ENCODE measurements around the gene IGLL5.

The IGLL5 gene

DNA sequence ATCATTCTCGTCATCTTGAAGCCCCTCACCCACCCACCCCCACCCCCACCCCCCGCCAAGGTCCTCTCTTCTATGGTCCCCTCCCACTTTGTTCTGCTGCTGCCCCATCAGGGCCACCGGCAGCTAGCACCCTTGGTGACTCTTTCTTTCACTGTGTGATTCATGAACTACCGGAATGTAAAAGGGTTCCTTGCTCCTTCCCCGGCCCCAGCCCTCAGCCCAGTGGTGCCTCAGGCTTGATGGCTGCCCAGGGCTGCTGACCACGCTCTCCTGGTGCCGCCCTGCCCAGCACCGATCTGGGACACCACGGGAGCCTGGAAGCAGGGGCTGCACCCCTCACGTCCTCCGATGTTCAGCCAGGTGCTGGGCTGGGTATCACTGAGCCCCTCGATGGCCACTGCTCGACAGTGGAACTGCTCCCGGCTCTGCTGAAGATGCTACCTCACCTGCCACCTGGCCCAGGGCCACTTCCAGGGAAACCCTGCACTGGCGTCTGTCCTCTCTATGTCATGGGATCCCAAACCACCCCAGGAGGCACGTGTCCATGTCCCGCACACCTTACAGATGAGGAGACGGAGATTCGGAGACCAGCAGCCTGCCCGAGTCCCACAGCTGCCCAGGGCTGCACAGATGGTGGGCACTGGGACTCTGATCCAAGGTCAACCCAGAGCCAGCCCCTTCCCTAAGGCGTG is 39.7 kb downstream of the IGLL5 start:
- no peak for DNase-seq (ENCODE audit: low spot score)

DNA sequence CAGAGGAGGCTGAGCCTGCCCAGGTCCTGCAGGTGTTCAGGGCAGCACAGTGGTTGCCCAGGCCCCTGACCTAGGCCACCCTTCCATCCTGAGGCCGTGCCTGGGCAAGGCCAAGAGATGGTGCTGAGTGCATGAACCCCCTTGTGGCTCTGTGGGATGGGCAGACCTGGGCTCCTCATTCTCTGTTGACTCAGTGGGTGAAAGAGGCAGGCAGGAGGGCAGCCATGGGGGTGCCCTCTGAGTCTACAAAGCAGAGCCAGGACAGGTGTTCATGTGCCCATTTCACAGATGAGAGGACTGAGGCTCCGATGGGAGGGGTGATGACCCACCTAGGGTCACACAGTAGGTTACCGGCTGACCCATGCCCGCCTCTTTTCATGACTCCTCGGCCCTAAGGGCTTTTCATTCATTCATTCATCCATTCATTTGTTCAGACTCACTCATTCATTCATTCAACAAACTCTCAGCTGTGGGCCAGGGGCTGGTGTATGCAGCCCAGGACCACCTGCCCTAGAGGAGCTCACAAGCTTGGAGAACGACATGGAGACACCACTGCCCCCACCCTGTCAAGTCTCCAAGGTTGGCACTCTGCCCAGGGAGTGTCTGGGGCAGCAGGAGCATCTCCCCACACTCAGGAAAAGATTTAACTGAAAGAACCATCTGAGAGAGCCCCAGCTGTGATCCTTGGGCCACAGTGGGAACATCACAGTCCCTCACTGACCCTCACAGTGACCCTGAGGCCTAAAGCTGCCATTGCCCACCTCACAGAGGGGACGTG is 40.5 kb downstream of the IGLL5 start:
- DNase-seq (ENCODE audit: low spot score) = no peak

GRCh38 chr22:22928666-22929380 is 41.2 kb downstream of the IGLL5 start:
- no peak for DNase-seq (ENCODE audit: low spot score)

DNA sequence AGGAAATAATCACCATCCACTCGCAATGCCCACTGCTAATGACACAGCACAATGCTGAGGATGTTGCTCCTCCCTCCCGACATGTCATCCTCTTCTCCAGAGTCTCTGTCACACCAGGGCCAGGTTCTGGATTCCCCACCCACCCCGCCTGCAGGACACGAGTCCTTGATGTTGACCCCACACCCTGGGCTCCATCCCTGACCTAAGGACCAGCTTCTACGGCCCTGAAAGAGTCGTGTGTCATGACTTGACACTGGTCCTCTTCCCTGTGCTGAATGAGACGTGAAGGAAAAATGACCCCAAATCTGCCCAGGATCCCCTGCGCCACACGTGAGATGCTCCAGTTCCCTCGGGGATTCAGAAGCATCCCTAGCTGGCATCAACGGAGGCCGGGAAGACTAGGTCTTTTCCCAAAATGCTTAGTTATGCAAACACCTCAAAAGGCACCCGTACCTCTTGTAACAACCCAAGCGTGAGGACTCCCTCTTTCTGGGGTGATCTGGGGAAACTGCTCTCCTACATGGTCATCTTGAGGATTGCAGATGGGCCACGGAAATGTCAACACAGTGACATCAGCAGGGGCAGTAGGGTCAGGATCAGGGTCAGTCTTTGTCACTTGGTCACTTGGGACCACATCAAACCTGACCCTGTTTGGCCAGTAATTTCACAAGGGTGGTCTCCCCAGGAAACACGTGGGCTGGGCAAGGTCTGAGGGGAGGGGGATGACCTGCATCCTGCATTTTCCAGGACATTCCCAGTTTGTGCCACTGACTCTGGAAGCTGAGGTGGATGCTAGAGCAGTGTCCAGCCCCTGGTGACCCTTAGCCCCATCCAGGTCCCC is 42.0 kb downstream of the IGLL5 start:
- DNase-seq (ENCODE audit: low spot score) = no peak

- no peak for DNase-seq (ENCODE audit: low spot score)
These were observed 42.5 kb downstream of the IGLL5 start for GRCh38 chr22:22930222-22930497.

GRCh38 chr22:22930571-22931556 is 43.2 kb downstream of the IGLL5 start:
- DNase-seq (ENCODE audit: low spot score) = no peak

DNA sequence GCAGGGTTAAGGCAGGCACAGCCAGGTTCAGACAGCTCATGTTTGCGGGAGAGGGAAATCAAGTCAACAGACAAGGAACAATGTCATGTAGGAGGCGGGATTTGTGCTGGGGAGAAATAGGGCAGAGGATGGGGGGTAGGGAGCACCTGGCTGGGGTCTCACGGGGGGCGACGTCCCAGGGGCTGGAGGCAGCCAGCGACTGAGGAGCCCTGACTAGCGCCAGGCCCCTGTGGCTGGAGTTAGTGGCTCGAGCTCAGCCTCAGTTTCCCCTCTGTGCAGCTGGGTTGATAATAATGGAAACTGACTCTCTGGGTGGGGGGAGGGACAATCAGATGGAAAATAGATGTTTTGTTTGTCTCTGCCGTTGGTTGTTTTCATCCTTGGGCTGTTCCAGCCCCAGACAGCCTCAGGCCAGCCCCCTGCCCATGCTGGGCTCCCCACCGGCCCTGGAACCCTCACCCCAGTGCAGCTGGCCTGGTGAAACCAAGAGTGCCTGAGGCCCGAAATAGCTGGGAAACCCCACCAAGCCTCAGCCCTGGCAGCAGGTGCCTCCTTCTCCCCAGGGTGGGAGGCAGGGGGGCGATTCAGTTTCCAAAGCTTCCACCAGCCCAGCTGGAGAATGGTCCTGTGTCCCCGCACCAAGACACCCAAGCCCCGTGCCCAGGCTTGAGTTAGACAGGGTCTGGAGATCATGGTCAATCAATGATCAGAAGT is 44.1 kb downstream of the IGLL5 start:
- DNase-seq (ENCODE audit: low spot score) = no peak

DNA sequence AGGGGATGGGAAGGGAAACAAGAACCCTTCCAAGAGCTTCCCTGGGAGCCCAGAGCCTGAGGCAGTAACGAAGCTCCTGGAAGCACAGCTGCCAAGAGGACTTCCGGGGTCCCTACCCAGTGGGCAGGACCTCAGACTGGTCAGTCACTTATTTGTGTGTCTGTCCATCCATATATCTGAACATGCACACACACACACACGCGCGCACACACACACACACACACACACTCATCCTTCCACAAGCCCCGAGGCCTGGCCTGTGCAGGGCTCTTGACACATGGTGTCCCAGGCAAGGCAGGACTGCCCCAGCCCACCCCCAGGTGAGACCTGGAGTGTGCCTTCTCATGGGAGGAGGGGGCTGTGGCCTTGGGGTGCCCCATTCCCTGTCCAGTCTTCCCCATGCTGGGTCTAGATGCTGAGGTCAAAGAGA is 44.9 kb downstream of the IGLL5 start:
- DNase-seq (ENCODE audit: low spot score) = no peak

DNA sequence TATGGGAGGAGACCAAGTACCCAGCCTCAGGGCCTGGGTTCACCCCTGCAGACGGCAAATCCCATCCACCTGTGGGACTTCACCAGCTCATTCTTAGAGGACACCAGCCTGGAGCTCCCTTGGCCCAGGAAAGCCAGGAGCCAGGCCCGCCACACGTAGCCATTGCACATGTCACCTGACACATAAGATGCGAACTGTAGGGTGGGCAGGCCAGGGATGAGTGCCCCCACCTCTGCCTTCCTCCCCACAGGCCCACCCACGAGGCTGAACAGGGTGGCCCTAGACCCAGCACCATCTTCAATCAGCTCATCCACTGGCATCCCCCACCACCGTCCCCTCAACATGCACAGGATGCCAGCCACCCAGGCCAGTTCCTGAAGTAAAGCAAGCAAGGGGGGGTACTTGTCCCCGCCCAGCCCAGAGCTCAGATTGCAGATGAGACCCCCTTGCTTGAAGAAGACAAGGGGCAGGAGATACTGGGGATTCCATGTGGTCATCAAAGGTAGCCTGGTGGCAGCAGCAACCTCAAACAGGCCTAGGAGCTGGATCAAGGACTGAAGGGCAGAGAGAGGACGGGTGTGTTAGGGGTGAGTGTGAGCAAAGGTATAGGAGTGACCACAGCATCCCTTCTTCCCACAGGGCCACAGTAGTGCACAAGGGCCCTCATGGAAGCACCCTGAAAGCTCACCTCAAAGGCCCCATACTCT is 45.6 kb downstream of the IGLL5 start:
- no peak for DNase-seq (ENCODE audit: low spot score)

DNA sequence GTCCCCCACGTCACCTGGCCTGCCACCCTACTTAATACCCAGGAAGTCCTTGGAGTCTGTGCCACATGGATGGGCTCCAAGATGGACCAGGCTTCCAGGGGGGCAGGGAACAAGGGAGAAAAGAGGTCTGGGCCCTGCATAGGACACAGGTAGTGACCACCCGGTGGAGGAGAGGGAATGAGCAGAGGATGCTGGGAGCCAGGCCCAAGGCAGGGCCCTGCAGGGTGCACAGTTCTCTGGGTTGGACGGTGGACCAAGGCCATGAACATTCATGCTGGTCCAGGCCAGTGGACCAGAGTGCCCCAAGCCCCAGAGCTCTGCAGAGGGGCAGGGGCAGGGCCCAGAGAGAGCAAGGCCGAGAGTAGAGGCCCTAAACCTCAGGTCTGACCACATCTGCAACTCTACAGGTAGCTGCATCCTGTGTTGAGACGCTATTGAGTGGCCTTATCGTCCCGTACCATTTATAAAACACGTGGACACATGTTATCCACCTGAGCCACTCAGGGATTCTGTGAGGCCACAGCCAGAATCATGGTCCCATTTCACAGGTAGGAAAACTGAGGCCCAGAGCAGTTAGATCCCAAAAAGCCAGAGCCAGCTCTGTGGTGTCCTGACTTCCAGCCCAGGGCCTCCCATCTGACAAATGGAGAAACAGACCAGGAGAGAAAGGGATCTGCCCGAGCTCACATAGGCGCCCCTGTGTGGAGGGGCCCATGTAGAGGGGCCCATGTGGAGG is 46.4 kb downstream of the IGLL5 start:
- no peak for DNase-seq (ENCODE audit: low spot score)

DNA sequence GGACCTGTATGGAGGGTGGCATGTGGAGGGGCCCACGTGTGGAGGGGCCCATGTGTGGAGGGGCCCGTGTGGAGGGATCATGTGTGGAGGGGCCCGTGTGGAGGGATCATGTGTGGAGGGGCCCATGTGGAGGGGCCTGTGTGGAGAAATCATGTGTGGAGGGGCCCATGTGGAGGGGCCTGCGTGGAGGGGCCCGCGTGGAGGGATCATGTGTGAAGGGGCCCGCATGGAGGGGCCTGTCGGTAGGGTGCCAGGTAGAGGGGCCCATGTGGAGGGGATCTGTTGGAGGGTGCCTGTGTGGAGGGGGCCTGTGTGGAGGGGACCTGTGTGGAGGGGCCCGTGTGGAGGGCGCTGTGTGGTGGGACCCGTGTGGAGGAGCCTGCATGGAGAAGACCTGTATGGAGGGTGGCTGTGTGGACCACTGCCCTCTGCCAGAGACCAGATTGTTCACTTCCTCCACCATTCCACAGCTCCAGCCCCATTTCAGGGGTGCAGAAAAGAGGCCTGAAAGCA is 47.0 kb downstream of the IGLL5 start:
- no peak for DNase-seq (ENCODE audit: low spot score)

GRCh38 chr22:22935056-22935545 is 47.5 kb downstream of the IGLL5 start:
- DNase-seq (ENCODE audit: low spot score) = no peak

- no peak for DNase-seq (ENCODE audit: low spot score)
These were observed 48.0 kb downstream of the IGLL5 start for GRCh38 chr22:22935546-22936157.

DNA sequence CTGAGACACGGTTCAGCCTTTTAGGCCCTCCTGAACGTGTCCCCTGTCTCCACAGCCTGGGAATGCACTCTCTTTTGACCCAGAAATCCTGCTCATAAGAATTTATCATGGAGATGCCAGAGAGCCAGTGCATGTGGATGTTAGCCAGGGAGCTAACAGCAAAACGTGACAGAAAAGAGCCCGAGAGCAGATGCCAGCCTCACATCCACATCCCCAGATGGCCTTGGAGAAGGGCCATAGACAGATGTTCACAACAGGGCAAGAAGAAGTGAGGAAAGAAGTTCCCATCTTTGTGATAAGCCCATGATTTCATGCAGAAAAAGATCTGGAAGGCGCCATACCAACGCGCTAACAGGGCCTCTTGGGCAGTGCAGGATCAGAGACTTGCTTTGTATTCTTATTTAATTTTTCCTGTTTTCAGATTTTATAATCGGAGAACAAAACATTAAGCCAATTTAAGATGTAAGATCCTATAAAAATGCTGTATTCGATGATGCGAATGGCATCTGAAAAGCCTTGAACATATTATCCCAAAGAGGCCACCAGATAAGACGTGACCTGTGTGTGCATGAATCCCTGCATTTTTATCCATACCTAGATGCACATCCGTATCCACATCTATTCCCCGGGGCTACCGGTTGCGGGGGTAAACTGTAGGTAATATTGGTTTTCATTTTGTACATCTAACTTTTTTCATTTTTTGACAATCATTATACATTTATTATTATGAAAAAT is 48.7 kb downstream of the IGLL5 start:
- no peak for DNase-seq (ENCODE audit: low spot score)

- DNase-seq (ENCODE audit: low spot score) = no peak
These were observed 49.5 kb downstream of the IGLL5 start for GRCh38 chr22:22936915-22937656.

DNA sequence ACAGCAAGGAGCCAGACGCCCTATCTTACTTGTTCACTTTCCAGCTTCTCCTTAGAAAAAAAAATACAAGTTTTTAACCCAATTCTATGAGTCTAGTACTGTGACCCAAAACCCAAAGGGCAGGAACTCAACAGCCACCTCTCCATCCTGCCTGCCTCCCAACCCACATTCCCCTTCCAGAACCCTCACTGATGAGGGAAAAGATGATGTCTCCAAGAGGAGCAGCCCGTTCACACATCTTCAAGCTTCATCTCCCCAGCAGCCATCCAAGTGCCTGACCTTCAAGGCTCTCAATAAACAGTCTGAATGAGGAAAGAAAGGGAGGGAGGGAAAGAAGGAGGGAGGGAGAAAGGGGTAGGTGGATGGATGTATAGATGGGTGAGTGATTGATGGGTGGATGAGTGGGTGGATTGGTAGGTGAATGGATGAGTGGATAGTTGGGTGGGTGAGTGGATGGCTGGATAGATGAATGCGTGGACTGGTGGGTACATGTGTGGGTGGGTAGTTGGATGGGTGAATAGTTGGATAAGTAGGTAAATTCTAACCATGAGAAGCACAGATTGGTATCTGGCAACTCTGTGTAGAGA is 50.4 kb downstream of the IGLL5 start:
- DNase-seq (ENCODE audit: low spot score) = no peak
